ENCODE results near the gene CYGB. TPM values are rescaled to one million over a fixed set of nuclear protein-coding genes. Genes with fewer than 3 reads are reported as not detected.
A peak's percentile ranks its signal among the peaks of the same experiment; 100 is the strongest.

The CYGB gene
- total and polyA plus RNA-seq, 2 of the 13 experiments (the other 11 are each of a cell fraction or from before 2014, with no cell fraction given): 18.9 to 27.1 TPM

GRCh38 chr17:76524598-76525512, 12.7 kb downstream of the CYGB start (continued):
- TF ChIP-seq PATZ1 (CRISPR knock-in tag; IDR thresholded peaks at IDR 0.05): peak; percentile 50
- TF ChIP-seq MNT (IDR thresholded peaks at IDR 0.05): no peak

DNA sequence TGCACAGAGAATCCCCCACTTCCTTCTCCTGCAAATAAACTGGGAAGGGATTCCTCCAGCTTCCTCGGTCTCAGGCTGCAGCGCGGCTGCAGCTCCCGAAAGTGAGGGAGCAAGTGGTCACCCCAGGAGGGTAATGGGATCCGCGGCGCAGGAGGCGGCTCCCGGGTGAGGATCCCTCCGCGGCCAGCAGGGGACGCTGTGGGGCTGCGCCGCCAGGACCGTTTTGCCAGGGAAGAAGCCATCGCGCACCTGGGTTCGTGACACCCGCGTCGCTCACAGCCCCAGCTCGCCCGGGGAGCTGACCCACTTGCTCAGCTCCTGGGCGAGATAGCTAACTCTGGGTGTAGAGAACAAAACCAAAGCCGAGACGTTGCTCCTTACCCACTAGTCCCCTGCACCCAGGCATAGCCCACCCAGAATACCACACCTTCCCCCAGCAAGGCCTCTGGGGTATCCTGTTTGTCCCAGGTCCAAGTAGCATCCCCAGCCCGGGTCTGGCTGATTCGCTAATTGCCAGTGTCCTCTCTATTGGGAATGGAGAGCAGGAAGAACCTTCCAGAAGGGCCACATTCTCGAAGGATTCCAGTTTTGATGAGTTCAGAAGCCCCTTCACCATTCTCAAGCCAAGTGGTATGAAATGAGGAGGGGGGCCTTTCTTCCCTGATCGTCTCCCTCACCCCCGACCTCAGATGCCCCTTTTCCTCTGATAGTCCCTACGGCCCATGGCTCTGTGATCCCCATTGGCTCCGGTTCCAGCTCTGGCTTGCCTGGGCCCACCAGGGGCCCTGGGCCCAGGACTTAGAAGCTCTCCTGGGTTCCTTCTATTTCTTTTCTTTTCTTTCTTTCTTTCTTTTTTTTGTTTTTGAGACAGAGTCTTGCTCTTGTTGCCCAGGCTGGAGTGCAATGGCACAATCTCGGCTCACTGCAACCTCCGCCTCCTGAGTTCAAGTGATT, 14.1 kb downstream of the CYGB start:
- Histone ChIP-seq H3K4me3 (replicated peaks in 1 of 3; ENCODE audit: insufficient read depth in 1 of 3, low read depth in 2 of 3, low read length in 3 of 3) (peak overlapping the region in 1 of 3 experiments; percentile 64; a peak in 2 of 6 replicates), H3K4me1 (ENCODE audit: insufficient read depth, low read length) (peaks cover 85% of the 10 kb centered on the region), H3K36me3 (replicated peaks in 1 of 2; ENCODE audit: control insufficient read depth in 1 of 2, insufficient read depth in 2 of 2, low read length in 2 of 2) (no peaks in the 10 kb centered on the region), H3K9me3 (ENCODE audit: low read length) (no peaks in the 10 kb centered on the region), H3K4me2 (ENCODE audit: low read depth, low read length) (peak overlapping the region; percentile 82), H4K20me1 (ENCODE audit: insufficient read depth, low read length) (no peaks in the 10 kb centered on the region), H3K79me2 (ENCODE audit: insufficient read depth, low read length) (no peaks in the 10 kb centered on the region), H2AFZ (ENCODE audit: low read length) (peak overlapping the region; percentile 3), H3K27ac (ENCODE audit: extremely low read length, insufficient read depth, low read length) (no peak overlapping the region), H3K27me3 (ENCODE audit: control insufficient read depth in 1 of 2, insufficient read depth in 2 of 2, low read length in 2 of 2) (peaks cover 8 to 32% of the 10 kb centered on the region in 2 experiments), H3K9ac (ENCODE audit: insufficient read depth, low read depth, low read length) (no peak overlapping the region)
- no TSS peak for BruUV-seq (replicated peaks)
- DNase-seq (ENCODE audit: low spot score) (peak; percentile 53), ATAC-seq (peak; percentile 58), FAIRE-seq (no peak)
- in situ Hi-C loops (cut with HindIII; ENCODE audit: extremely low pct_ligation_motif_present, low pct_unique_long_range_greater_than_20kb) (loop anchor here (5.0 kb wide), 2 partner anchors 34 to 104 kb away; no protein-coding TSS in a partner anchor), intact Hi-C loops (cut with micrococcal nuclease; ENCODE audit: unreplicated experiment) (loop anchor here (1.0 to 5.0 kb wide), 5 partner anchors 10 to 149 kb away; no protein-coding TSS in a partner anchor)
- 26% methylated on average over 19 of the region's 35 CpGs for WGBS (ENCODE audit: low lambda C conversion rate)
- ChIA-PET CTCF (ENCODE audit: low intra/inter-chr PET ratio, low total read pairs) (interaction anchor here (0.7 to 4.2 kb wide), 10 partner anchors 9 to 192 kb away, joined by 3 to 86 read pairs (median 4); partner anchors contain the start of gene ST6GALNAC2), POLR2A (interaction anchor here (0.6 to 5.7 kb wide), 12 partner anchors 10 to 101 kb away, joined by 3 to 50 read pairs (median 4); partner anchors contain the start of gene PRCD)
- TF ChIP-seq POGZ (CRISPR knock-in tag; IDR thresholded peaks at IDR 0.05) (no peak), ATRX (CRISPR knock-in tag; IDR thresholded peaks at IDR 0.05; ENCODE audit: borderline replicate concordance) (no peak), HIVEP1 (CRISPR knock-in tag; IDR thresholded peaks at IDR 0.05) (no peak), PHF21A (CRISPR knock-in tag; IDR thresholded peaks at IDR 0.05) (no peak), TBX2 (CRISPR knock-in tag; IDR thresholded peaks at IDR 0.05; ENCODE audit: borderline replicate concordance) (peak; percentile 88)
- TF ChIP-seq, protein P1, sequence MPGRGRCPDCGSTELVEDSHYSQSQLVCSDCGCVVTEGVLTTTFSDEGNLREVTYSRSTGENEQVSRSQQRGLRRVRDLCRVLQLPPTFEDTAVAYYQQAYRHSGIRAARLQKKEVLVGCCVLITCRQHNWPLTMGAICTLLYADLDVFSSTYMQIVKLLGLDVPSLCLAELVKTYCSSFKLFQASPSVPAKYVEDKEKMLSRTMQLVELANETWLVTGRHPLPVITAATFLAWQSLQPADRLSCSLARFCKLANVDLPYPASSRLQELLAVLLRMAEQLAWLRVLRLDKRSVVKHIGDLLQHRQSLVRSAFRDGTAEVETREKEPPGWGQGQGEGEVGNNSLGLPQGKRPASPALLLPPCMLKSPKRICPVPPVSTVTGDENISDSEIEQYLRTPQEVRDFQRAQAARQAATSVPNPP (CRISPR knock-in tag; IDR thresholded peaks at IDR 0.05): no peak
